ENCODE data around the gene HCST. TPM values are rescaled to one million over a fixed set of nuclear protein-coding genes. Genes with fewer than 3 reads are reported as not detected.
"Not testable (repeated sequence)": the region's sequence is repeated elsewhere in the genome, so short reads cannot be mapped to it uniquely, and the experiment has no call there.

HCST gene
- total RNA-seq, 1 donor from 2014 or later, result 53.9 TPM

GRCh38 chr19:35901055-35901644 lies 1.2 kb upstream of the HCST start:
- intact Hi-C loops (cut with micrococcal nuclease), result loop anchor here (5.0 kb wide), 1 partner anchor 96 kb away; the partner anchor contains the start of gene SDHAF1
- no peak for DNase-seq (ENCODE audit: low spot score)
- Mint-ChIP-seq H3K4me1 (ENCODE audit: low read depth) (peaks cover 45% of the 10 kb centered on the region), H3K36me3 (ENCODE audit: low read depth) (peaks cover 40% of the 10 kb centered on the region), H3K27me3 (ENCODE audit: low read depth) (no peaks in the 10 kb centered on the region), H3K9me3 (no peaks in the 10 kb centered on the region), H3K27ac (peak overlapping the region; percentile 96), H3K4me3 (ENCODE audit: low read depth) (peak overlapping the region; percentile 92)

DNA sequence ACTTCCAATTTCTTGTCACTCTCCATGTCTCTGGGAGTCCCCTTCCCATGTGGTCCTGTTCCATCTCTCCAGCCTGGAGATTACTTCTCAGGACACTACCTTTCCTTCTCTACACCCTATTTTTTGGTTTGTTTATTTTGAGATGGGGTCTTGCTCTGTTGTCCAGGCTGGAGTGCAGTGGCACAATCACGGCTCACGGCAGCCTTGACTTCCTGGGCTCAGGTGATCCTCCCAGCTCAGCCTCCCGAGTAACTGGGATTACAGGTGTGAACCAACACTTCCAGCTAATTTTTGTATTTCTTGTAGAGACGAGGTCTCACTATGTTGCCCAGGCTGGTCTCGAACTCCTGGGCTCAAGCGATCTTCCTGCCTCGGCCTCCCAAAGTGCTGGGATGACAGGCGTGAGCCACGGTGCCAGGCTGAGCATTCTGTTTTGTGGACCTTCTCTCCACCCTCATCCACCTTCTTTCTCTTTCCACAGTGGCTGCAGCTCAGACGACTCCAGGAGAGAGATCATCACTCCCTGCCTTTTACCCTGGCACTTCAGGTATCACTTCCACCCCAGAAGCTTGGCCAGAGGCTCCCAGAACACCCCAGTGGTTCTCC lies 644 bp downstream of the HCST start:
- H3K4me1 Mint-ChIP-seq (ENCODE audit: low read depth), result peaks cover 43% of the 10 kb centered on the region
- DNase-seq (ENCODE audit: low spot score), result no peak
- H3K27ac Mint-ChIP-seq, result peak overlapping the region; percentile 92
- H3K9me3 Mint-ChIP-seq, result no peaks in the 10 kb centered on the region
- intact Hi-C loops (cut with micrococcal nuclease), result loop anchor here (1.0 to 5.0 kb wide), 3 partner anchors 94 to 190 kb away; partner anchors contain the start of gene SDHAF1
- H3K27me3 Mint-ChIP-seq (ENCODE audit: low read depth), result no peaks in the 10 kb centered on the region
- H3K36me3 Mint-ChIP-seq (ENCODE audit: low read depth), result peaks cover 24% of the 10 kb centered on the region
- H3K4me3 Mint-ChIP-seq (ENCODE audit: low read depth), result peak overlapping the region; percentile 90

DNA sequence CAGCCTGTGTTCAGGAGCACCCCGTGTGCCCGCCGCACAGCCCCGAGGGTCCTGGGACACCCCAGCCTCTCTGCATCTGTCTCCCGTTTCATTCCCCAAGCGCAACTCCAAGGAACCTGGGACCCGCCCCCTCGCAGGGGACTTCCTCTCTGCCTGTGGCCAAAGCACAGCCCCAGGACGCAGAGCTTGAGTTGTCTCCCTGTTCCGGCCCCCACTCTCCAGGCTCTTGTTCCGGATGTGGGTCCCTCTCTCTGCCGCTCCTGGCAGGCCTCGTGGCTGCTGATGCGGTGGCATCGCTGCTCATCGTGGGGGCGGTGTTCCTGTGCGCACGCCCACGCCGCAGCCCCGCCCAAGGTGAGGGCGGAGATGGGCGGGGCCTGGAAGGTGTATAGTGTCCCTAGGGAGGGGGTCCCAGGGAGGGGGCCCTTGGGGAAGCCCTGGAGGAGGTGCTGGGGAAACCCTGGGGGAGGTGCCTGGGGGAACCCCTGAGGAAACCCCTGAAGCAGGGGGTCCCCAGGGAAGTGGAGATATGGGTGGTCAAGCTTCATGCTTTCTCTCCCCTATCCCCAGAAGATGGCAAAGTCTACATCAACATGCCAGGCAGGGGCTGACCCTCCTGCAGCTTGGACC lies 1.3 kb downstream of the HCST start:
- Mint-ChIP-seq H3K4me3 (ENCODE audit: low read depth) (peak overlapping the region; percentile 90), H3K27me3 (ENCODE audit: low read depth) (no peaks in the 10 kb centered on the region), H3K9me3 (no peaks in the 10 kb centered on the region), H3K27ac (peak overlapping the region; percentile 92), H3K36me3 (ENCODE audit: low read depth) (peaks cover 17% of the 10 kb centered on the region), H3K4me1 (ENCODE audit: low read depth) (peaks cover 39% of the 10 kb centered on the region)
- peak; percentile 88 for DNase-seq (ENCODE audit: low spot score)
- intact Hi-C loops (cut with micrococcal nuclease), result loop anchor here (1.0 to 5.0 kb wide), 3 partner anchors 94 to 191 kb away; partner anchors contain the start of gene SDHAF1

DNA sequence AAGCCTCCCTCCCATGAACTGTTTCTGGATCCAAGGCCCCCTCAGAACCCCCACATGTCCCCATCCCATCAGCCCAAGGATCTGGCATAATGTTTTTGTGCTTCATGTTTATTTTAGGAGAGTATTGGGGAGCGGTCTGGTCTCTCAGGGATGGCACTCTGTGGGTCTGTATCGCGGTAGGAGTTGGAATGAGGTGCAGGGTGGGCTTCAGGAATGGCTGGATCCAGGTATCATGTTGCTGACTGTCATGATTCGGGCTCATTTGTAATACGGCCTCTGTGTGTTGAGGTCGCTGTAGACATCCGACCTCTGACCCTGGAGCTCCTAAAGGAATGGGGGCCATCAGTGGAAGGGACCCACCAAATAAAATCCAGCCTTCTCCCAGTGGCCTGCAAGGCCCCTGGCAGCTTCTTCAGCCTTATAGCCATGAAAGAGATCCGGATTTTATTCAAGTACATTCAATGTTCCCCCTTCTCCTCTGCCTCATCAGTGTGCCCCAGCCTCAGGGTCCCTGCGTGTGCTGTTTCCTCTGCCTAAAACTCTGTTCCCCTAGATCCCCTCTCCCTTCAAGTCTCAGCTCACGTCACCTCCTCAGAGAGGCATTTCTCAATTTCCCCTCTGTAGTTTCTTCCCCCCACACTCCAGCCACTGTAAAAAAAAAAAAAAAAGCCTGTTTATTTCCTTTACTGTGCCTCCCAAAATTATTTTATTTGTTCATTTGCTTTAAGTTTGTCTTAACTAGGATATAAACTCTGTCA lies 2.2 kb downstream of the HCST start:
- no peaks in the 10 kb centered on the region for H3K27me3 Mint-ChIP-seq (ENCODE audit: low read depth)
- H3K4me1 Mint-ChIP-seq (ENCODE audit: low read depth), result peaks cover 46% of the 10 kb centered on the region
- H3K4me3 Mint-ChIP-seq (ENCODE audit: low read depth), result no peak overlapping the region
- peaks cover 10% of the 10 kb centered on the region for H3K36me3 Mint-ChIP-seq (ENCODE audit: low read depth)
- H3K27ac Mint-ChIP-seq, result peak overlapping the region; percentile 74
- intact Hi-C loops (cut with micrococcal nuclease), result loop anchor here (5.0 kb wide), 1 partner anchor 93 kb away; the partner anchor contains the start of gene SDHAF1
- no peak for DNase-seq (ENCODE audit: low spot score)
- H3K9me3 Mint-ChIP-seq, result no peaks in the 10 kb centered on the region

DNA sequence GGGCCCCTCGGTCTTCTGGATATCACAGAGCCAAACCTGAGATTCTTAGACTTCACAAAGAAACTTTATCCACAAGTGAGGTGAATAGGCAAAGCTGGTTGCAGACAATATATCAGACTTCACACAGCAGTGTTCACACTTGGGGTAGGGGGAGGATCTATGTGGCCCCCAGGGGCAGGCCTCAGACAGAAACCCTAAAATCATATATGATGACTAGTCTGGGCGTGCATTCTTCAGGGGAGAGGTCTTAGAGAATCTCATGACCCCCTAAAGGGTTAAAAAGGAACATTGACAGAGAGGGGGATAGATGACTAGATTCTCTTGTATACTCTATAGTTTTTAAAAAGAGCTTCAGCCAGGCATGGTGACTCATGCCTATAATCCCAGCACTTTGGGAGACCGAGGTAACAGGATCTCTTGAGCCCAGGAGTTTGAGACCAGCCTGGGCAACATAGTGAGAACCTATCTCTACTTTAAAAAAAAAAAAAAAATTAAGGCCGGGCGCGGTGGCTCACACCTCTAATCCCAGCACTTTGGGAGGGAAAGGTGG lies 2.9 kb downstream of the HCST start:
- DNase-seq (ENCODE audit: low spot score), result no peak
- H3K4me3 Mint-ChIP-seq (ENCODE audit: low read depth), result no peak overlapping the region
- no peaks in the 10 kb centered on the region for H3K9me3 Mint-ChIP-seq
- peaks cover 46% of the 10 kb centered on the region for H3K4me1 Mint-ChIP-seq (ENCODE audit: low read depth)
- intact Hi-C loops (cut with micrococcal nuclease), result no loop called here
- peak overlapping the region; percentile 74 for H3K27ac Mint-ChIP-seq
- peaks cover 9% of the 10 kb centered on the region for H3K36me3 Mint-ChIP-seq (ENCODE audit: low read depth)
- no peaks in the 10 kb centered on the region for H3K27me3 Mint-ChIP-seq (ENCODE audit: low read depth)

- Mint-ChIP-seq H3K36me3 (ENCODE audit: low read depth) (peaks cover 9% of the 10 kb centered on the region), H3K27ac (no peak overlapping the region), H3K4me3 (ENCODE audit: low read depth) (no peak overlapping the region), H3K9me3 (no peaks in the 10 kb centered on the region), H3K4me1 (ENCODE audit: low read depth) (peaks cover 34% of the 10 kb centered on the region), H3K27me3 (ENCODE audit: low read depth) (no peaks in the 10 kb centered on the region)
- no peak for DNase-seq (ENCODE audit: low spot score)
- intact Hi-C loops (cut with micrococcal nuclease), result no loop called here
These were observed 5.0 kb downstream of the HCST start for GRCh38 chr19:35907377-35907745.

DNA sequence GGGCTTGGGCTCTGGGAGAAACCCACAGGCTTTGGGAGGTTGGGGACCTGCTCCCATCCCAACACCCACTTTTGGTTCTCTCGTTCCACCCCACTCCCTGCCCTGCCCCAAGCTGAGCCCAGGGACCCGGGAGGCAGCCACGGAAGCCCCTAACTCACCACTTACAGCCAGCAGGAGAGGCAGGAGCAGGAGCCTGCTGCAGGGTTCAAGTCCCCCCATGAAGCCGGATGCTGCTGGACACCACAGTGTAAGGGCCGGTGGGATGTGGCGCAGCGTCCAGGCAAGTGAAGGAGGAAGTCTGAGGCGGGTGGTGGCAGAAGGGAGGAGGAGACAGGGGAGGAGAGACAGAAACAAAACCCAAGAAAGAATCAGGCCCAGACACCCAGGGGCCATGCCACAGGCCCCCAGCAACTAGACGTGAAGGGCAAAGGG lies 5.7 kb downstream of the HCST start, which contains the start of gene TYROBP:
TSS of gene TYROBP (minus strand) at position 286 of the 432 bp plus-strand sequence. CDS start at position 219, 67 bp downstream.
- no peak within 1 kb of the TSS for H3K4me3 Mint-ChIP-seq (ENCODE audit: low read depth)
- H3K27me3 Mint-ChIP-seq (ENCODE audit: low read depth), result no peaks in the 10 kb centered on the region
- intact Hi-C loops (cut with micrococcal nuclease), result no loop called here
- no peaks in the 10 kb centered on the region for H3K9me3 Mint-ChIP-seq
- peaks cover 6% of the 10 kb centered on the region for H3K36me3 Mint-ChIP-seq (ENCODE audit: low read depth)
- H3K4me1 Mint-ChIP-seq (ENCODE audit: low read depth), result peaks cover 29% of the 10 kb centered on the region
- H3K27ac Mint-ChIP-seq, result peak within 1 kb of the TSS; percentile 19
- DNase-seq (ENCODE audit: low spot score), result no peak

DNA sequence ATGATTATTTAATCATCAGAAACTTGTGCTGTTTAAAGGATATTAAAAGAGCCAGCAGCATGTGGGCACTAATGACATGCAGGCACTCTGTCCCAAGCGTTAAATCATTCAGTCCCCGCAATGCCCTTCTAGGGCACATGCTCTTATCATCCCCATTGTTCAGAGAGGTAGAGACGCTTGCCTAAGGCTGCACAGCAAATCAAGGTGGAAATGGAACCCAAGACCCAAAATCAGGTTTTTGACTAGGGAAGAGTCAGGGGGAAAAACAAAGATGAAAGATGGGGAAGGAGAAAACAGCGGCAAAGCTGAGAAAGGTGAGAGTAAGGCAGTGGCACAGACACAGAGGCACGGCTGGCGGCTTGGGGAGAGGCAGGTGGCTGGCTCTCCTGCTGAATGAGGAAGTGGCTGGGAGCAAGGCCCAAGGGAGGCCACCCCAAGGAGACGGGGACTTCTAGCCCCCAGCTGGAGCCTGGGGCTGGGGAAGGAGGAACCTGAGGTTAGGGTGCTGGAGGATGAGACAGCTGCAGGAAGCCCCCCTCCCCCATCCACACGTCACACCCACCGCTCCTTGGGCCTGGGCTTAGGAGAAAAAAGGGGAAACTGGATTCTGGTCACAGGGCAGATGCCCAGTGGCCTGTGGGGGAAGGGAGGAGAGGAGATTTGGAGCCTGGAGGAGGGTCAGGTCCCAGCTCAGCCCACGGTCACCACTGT lies 6.8 kb downstream of the HCST start:
- H3K9me3 Mint-ChIP-seq, result no peaks in the 10 kb centered on the region
- DNase-seq (ENCODE audit: low spot score), result no peak
- no peaks in the 10 kb centered on the region for H3K27me3 Mint-ChIP-seq (ENCODE audit: low read depth)
- peaks cover 21% of the 10 kb centered on the region for H3K4me1 Mint-ChIP-seq (ENCODE audit: low read depth)
- intact Hi-C loops (cut with micrococcal nuclease), result no loop called here
- peak overlapping the region; percentile 11 for H3K27ac Mint-ChIP-seq
- H3K4me3 Mint-ChIP-seq (ENCODE audit: low read depth), result no peak overlapping the region
- no peaks in the 10 kb centered on the region for H3K36me3 Mint-ChIP-seq (ENCODE audit: low read depth)

DNA sequence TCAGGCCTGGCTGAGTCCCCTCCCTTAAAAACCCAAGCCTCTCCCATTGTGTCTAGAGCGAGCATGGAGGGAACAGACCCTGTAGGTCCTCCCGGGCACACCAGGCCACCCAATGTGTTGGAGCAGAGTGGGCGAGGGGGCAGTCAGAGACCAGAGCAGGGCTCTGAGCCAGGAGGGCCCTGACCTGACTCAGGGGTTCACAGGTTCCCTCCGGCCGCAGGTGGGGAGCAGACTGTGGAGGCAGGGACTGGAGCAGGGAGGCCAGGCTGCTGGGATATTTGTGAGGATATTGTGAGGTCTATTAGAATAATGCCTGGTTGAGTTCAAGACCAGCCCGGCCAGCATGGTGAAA lies 7.3 kb downstream of the HCST start:
- Mint-ChIP-seq H3K4me3 (ENCODE audit: low read depth) (no peak overlapping the region), H3K4me1 (ENCODE audit: low read depth) (peaks cover 15% of the 10 kb centered on the region), H3K27ac (no peak overlapping the region), H3K9me3 (no peaks in the 10 kb centered on the region), H3K36me3 (ENCODE audit: low read depth) (no peaks in the 10 kb centered on the region), H3K27me3 (ENCODE audit: low read depth) (no peaks in the 10 kb centered on the region)
- DNase-seq (ENCODE audit: low spot score), result no peak
- intact Hi-C loops (cut with micrococcal nuclease), result no loop called here

- DNase-seq (ENCODE audit: low spot score); H3K9me3 Mint-ChIP-seq; H3K27me3 Mint-ChIP-seq (ENCODE audit: low read depth); H3K27ac Mint-ChIP-seq; H3K36me3 Mint-ChIP-seq (ENCODE audit: low read depth); intact Hi-C loops (cut with micrococcal nuclease); H3K4me3 Mint-ChIP-seq (ENCODE audit: low read depth): not testable (repeated sequence)
- H3K4me1 Mint-ChIP-seq (ENCODE audit: low read depth), result peaks cover 11% of the 10 kb centered on the region
These were observed 8.0 kb downstream of the HCST start for GRCh38 chr19:35910355-35910754.

DNA sequence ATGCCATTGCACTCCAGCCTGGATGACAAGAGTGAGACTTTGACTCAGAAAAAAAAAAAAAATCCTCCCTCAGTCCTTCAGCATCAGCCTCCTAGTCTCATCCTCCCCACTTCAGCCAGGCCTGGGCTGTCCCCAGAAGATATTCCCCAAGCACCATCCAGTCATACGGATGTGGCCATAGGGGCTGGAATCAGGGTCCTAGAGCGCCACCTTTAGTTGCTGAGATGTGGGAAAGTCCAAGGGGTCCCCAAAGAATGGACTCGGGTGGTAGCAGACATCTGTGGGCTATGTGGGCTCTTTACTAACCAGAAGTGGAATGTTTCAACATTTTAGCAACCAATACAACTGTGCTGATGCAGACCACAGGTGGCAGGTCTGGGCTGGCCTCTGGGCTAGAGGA lies 8.8 kb downstream of the HCST start:
- no peak overlapping the region for H3K27ac Mint-ChIP-seq
- no peaks in the 10 kb centered on the region for H3K36me3 Mint-ChIP-seq (ENCODE audit: low read depth)
- H3K9me3 Mint-ChIP-seq, result no peaks in the 10 kb centered on the region
- intact Hi-C loops (cut with micrococcal nuclease), result no loop called here
- H3K27me3 Mint-ChIP-seq (ENCODE audit: low read depth), result no peaks in the 10 kb centered on the region
- peaks cover 11% of the 10 kb centered on the region for H3K4me1 Mint-ChIP-seq (ENCODE audit: low read depth)
- no peak overlapping the region for H3K4me3 Mint-ChIP-seq (ENCODE audit: low read depth)
- no peak for DNase-seq (ENCODE audit: low spot score)

- H3K27me3 Mint-ChIP-seq (ENCODE audit: low read depth), result no peaks in the 10 kb centered on the region
- H3K4me3 Mint-ChIP-seq (ENCODE audit: low read depth), result no peak overlapping the region
- DNase-seq (ENCODE audit: low spot score), result no peak
- H3K9me3 Mint-ChIP-seq, result no peaks in the 10 kb centered on the region
- no peak overlapping the region for H3K27ac Mint-ChIP-seq
- H3K4me1 Mint-ChIP-seq (ENCODE audit: low read depth), result peaks cover 11% of the 10 kb centered on the region
- no peaks in the 10 kb centered on the region for H3K36me3 Mint-ChIP-seq (ENCODE audit: low read depth)
- intact Hi-C loops (cut with micrococcal nuclease), result no loop called here
These were observed 9.5 kb downstream of the HCST start for GRCh38 chr19:35911790-35912189.

Data from activated T-helper 2 cell treated with anti-CD3 and anti-CD28 coated beads, Interferon-gamma antibody, Interleukin-2, Interleukin-4, amounts not matched to agents 10 μg/mL and 5 μg/mL and 100 μg/mL, durations not matched to agents 14 hours and 24 hours and 36 hours (primary cell).